Peyer's patch (tissue), 4 donors: ENCODE data around the gene LACRT.

Experiments
- POLR2A ChIP-seq, 2 donors: fragments of 450-650 bp; IDR thresholded peaks; one replicate each; pipeline ENCODE4 v1.5.1; 2017; ENCODE audit warnings: antibody characterized with exemption in 2 of 2, mild to moderate bottlenecking in 2 of 2, moderate library complexity in 2 of 2
- TF ChIP-seq, protein P1 (sequence below), 6 experiments: fragments of 450-650 bp in 4 of 6; fragments of 200-600 bp in 2 of 6; sonication (generic) in 1 of 6; IDR thresholded peaks; one replicate each; pipeline ENCODE4 v1.5.1; 2017 to 2019; ENCODE audit warnings: antibody characterized with exemption in 6 of 6, mild to moderate bottlenecking in 3 of 6, moderate library complexity in 1 of 6

DNA sequence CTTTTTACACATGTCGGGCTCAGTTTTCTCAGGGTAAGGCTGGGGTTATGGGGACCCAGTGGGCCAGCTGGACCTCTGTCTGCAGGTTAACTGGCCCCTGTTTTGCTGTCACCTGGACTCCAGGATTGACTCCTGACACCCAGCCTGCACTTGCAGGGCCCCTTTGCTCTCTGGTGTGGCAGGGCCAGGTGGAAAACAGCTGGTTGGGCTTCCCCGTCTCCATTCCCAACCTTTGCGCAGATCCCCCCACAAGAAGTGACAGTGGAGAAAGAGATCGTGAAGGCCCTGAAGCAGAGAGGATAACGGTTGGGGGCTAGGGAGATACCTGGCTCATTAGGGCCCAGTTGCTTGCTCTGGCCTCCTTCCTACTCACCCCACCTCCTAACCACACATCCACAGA, 44.7 kb downstream of the LACRT start:
- TF ChIP-seq, protein P1, sequence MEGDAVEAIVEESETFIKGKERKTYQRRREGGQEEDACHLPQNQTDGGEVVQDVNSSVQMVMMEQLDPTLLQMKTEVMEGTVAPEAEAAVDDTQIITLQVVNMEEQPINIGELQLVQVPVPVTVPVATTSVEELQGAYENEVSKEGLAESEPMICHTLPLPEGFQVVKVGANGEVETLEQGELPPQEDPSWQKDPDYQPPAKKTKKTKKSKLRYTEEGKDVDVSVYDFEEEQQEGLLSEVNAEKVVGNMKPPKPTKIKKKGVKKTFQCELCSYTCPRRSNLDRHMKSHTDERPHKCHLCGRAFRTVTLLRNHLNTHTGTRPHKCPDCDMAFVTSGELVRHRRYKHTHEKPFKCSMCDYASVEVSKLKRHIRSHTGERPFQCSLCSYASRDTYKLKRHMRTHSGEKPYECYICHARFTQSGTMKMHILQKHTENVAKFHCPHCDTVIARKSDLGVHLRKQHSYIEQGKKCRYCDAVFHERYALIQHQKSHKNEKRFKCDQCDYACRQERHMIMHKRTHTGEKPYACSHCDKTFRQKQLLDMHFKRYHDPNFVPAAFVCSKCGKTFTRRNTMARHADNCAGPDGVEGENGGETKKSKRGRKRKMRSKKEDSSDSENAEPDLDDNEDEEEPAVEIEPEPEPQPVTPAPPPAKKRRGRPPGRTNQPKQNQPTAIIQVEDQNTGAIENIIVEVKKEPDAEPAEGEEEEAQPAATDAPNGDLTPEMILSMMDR (IDR thresholded peaks at IDR 0.05), result no peak
- no peak for TF ChIP-seq POLR2A (IDR thresholded peaks at IDR 0.05)
